PC-9 (cell line): ENCODE data around the gene KDM3B. TPM values are rescaled to one million over a fixed set of nuclear protein-coding genes. Genes with fewer than 3 reads are reported as not detected.
"Not testable (repeated sequence)": the region's sequence is repeated elsewhere in the genome, so short reads cannot be mapped to it uniquely, and the experiment has no call there.

Source experiments
- BruUV-seq: library from RNA; stranded (reverse); fragments of 400-500 nt; replicated peaks from 2 replicates; lab custom pipeline; 2021; lab: Mats Ljungman, UMichigan
- CTCF ChIA-PET: fragments of 300-600 bp; sonication (Branson Sonifier 250); formaldehyde crosslinking; loops from one replicate; lab custom pipeline; 2022; ENCODE audit warnings: antibody characterized with exemption; lab: Charles Lee
- POLR2A ChIA-PET: fragments of 300-600 bp; sonication (Branson Sonifier 250); formaldehyde crosslinking; loops from one replicate; lab custom pipeline; 2022; ENCODE audit warnings: antibody characterized with exemption; ENCODE audit not compliant: unreplicated experiment; lab: Charles Lee
- DNase-seq, 2 experiments: peaks; one replicate each; pipeline versions ENCODE4 v3.0.0 to v3.0.0-alpha.2; 2015 to 2022; ENCODE audit warnings: mixed read lengths in 1 of 2
- H2AFZ ChIP-seq: fragments of 200-600 bp; sonication (generic); 2 replicates; pipeline ENCODE4 v1.8.1; 2017; ENCODE audit warnings: antibody characterized with exemption
- H3F3A ChIP-seq: fragments of 200-600 bp; sonication (generic); 2 replicates; pipeline ENCODE4 v1.8.1; 2017; ENCODE audit warnings: antibody characterized with exemption, mild to moderate bottlenecking, low read depth; ENCODE audit not compliant: insufficient read depth
- H3K27ac ChIP-seq: fragments of 200-600 bp; sonication (generic); 2 replicates; pipeline ENCODE4 v1.6.1; 2016; ENCODE audit warnings: mixed run types
- H3K27me3 ChIP-seq: fragments of 200-600 bp; sonication (generic); 2 replicates; pipeline ENCODE4 v1.6.1; 2016; ENCODE audit warnings: low read depth, mixed run types; ENCODE audit not compliant: insufficient read depth
- H3K36me3 ChIP-seq: fragments of 200-600 bp; sonication (generic); 2 replicates; pipeline ENCODE4 v1.6.1; 2016; ENCODE audit warnings: low read depth, mixed run types
- H3K4me1 ChIP-seq: fragments of 200-600 bp; sonication (generic); replicated peaks from 2 replicates; pipeline ENCODE4 v1.6.1; 2016; ENCODE audit warnings: mixed run types; ENCODE audit not compliant: insufficient read depth
- H3K4me2 ChIP-seq: fragments of 200-600 bp; sonication (generic); 2 replicates; pipeline ENCODE4 v1.6.1; 2017; ENCODE audit warnings: mixed run types
- H3K4me3 ChIP-seq: fragments of 200-600 bp; sonication (generic); 2 replicates; pipeline ENCODE4 v1.6.1; 2016; ENCODE audit warnings: mixed run types
- H3K79me2 ChIP-seq: fragments of 200-600 bp; sonication (generic); 2 replicates; pipeline ENCODE4 v1.6.1; 2017; ENCODE audit warnings: low read depth, mixed run types
- H3K9me2 ChIP-seq: fragments of 200-600 bp; sonication (generic); 2 replicates; pipeline ENCODE4 v1.8.1; 2017; ENCODE audit warnings: mild to moderate bottlenecking; ENCODE audit not compliant: insufficient read depth
- H3K9me3 ChIP-seq: fragments of 200-600 bp; sonication (generic); 2 replicates; pipeline ENCODE4 v1.8.1; 2016; ENCODE audit warnings: low read depth; ENCODE audit not compliant: insufficient read depth
- H4K20me1 ChIP-seq: fragments of 200-600 bp; sonication (generic); 2 replicates; pipeline ENCODE4 v1.8.1; 2017; ENCODE audit not compliant: insufficient read depth
- EZH2 ChIP-seq: fragments of 200-600 bp; sonication (generic); IDR thresholded peaks from 2 replicates; pipeline ENCODE4 v1.8.0; 2017; ENCODE audit warnings: antibody characterized with exemption, low read depth
- intact Hi-C: fragments of 100-400 bp; cut with micrococcal nuclease; formaldehyde crosslinking; loops from one replicate; pipeline ENCODE4 v1.10.0; 2022; ENCODE audit not compliant: unreplicated experiment
- total RNA-seq: library from RNA; stranded (reverse); gene quantifications from 2 replicates; pipeline ENCODE4 v1.2.3, GENCODE V29; 2021
- TF ChIP-seq, protein P1 (sequence below): fragments of 200-600 bp; sonication (generic); conservative IDR thresholded peaks from 2 replicates; pipeline ENCODE4 v1.6.1; 2017; ENCODE audit warnings: mixed run types, antibody characterized with exemption, mild to moderate bottlenecking, moderate library complexity

The KDM3B gene
- total RNA-seq, 1 experiment from 2014 or later, result 76.7 TPM

- Histone ChIP-seq H3K4me3 (no peak overlapping the region), H3K27ac (no peak overlapping the region), H3K9me3 (no peaks in the 10 kb centered on the region), H3K4me1 (no peaks in the 10 kb centered on the region), H3K4me2 (no peak overlapping the region), H3K36me3 (no peaks in the 10 kb centered on the region), H3F3A (no peaks in the 10 kb centered on the region), H3K9me2 (no peaks in the 10 kb centered on the region), H3K79me2 (no peaks in the 10 kb centered on the region), H3K27me3 (no peaks in the 10 kb centered on the region), H4K20me1 (peaks cover 16% of the 10 kb centered on the region), H2AFZ (no peak overlapping the region)
- intact Hi-C loops, result no loop called here
- ChIA-PET POLR2A (interaction anchor here (0.6 kb wide), 1 partner anchor 28 kb away, joined by 3 read pairs; no protein-coding TSS in a partner anchor), CTCF (no interaction called here)
- no peak for DNase-seq
- TF ChIP-seq EZH2, result no peak
- TF ChIP-seq, protein P1, sequence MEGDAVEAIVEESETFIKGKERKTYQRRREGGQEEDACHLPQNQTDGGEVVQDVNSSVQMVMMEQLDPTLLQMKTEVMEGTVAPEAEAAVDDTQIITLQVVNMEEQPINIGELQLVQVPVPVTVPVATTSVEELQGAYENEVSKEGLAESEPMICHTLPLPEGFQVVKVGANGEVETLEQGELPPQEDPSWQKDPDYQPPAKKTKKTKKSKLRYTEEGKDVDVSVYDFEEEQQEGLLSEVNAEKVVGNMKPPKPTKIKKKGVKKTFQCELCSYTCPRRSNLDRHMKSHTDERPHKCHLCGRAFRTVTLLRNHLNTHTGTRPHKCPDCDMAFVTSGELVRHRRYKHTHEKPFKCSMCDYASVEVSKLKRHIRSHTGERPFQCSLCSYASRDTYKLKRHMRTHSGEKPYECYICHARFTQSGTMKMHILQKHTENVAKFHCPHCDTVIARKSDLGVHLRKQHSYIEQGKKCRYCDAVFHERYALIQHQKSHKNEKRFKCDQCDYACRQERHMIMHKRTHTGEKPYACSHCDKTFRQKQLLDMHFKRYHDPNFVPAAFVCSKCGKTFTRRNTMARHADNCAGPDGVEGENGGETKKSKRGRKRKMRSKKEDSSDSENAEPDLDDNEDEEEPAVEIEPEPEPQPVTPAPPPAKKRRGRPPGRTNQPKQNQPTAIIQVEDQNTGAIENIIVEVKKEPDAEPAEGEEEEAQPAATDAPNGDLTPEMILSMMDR, result no peak
- no TSS peak for BruUV-seq
Measured at GRCh38 chr5:138471052-138471361, 118.5 kb downstream of the KDM3B start.

DNA sequence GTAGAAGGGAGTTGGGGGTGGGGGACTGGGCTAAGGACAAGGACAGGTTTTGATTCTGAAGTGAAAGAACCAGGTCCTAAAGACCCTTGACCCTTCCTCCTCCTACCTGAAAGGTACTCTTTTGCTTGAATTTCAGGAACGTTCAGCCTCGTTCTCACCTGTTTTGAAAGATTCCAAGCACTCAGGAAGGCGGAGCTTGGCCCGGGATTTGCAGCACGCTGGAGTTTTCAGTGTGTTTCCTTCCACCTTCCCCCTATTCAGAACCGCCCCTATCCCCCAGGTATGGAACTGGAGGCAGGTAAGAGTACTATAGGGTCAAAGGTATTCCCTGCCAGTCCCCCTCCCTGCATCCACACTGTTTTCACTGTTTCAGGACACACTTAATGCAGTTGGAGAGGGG is 119.9 kb downstream of the KDM3B start:
- Histone ChIP-seq H4K20me1 (0 out of 2 replicates have a peak, but pooled peaks cover 6% of the 10 kb centered on the region), H3K4me3 (no peak overlapping the region), H3K4me1 (no peaks in the 10 kb centered on the region), H3F3A (no peaks in the 10 kb centered on the region), H3K27ac (no peak overlapping the region), H3K36me3 (no peaks in the 10 kb centered on the region), H2AFZ (no peak overlapping the region), H3K27me3 (no peaks in the 10 kb centered on the region), H3K79me2 (no peaks in the 10 kb centered on the region), H3K4me2 (no peak overlapping the region), H3K9me2 (no peaks in the 10 kb centered on the region), H3K9me3 (no peaks in the 10 kb centered on the region)
- intact Hi-C loops, result no loop called here
- no peak for TF ChIP-seq EZH2
- TF ChIP-seq, protein P1, result no peak
- CTCF ChIA-PET, result no interaction called here
- DNase-seq, result no peak
- no TSS peak for BruUV-seq
- POLR2A ChIA-PET, result no interaction called here

DNA sequence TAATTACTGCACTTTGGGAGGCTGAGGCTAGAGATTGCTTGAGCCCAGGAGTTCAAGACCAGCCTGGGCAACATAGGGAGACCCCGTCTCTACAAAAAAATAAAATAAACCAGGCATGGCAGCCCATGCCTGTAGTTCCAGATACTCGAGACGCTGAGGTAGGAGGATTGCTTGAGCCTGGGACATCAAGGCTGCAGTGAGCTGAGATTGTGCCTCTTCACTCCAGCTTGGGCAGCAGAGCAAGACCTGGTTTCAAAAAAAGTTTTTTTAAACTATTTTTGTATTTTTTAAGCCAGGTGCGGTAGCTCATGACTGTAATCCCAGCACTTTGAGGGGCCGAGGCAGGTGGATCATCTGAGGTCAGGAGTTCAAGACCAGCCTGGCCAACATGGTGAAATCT is 120.7 kb downstream of the KDM3B start:
- intact Hi-C loops, result not testable (repeated sequence)
- CTCF ChIA-PET, result interaction anchor here (0.6 kb wide), 1 partner anchor 166 kb away, joined by 4 read pairs; no protein-coding TSS in a partner anchor

GRCh38 chr5:138476918-138477317 is 124.4 kb downstream of the KDM3B start:
- ChIA-PET POLR2A (no interaction called here), CTCF (no interaction called here)
- TF ChIP-seq, protein P1, result no peak
- TF ChIP-seq EZH2, result no peak
- Histone ChIP-seq H3K79me2 (no peaks in the 10 kb centered on the region), H3K9me3 (no peaks in the 10 kb centered on the region), H2AFZ (no peak overlapping the region), H3K4me3 (no peak overlapping the region), H3K4me1 (no peaks in the 10 kb centered on the region), H3K4me2 (no peak overlapping the region), H3K27ac (no peak overlapping the region), H4K20me1 (no peaks in the 10 kb centered on the region), H3F3A (no peaks in the 10 kb centered on the region), H3K36me3 (no peaks in the 10 kb centered on the region), H3K9me2 (no peaks in the 10 kb centered on the region), H3K27me3 (no peaks in the 10 kb centered on the region)
- DNase-seq, result no peak
- BruUV-seq, result no TSS peak
- intact Hi-C loops, result no loop called here

More for the DNA sequence above, 120.7 kb downstream of the KDM3B start:
- H2AFZ ChIP-seq, H3K4me2 ChIP-seq, H3K27me3 ChIP-seq, H4K20me1 ChIP-seq, H3K27ac ChIP-seq, H3K36me3 ChIP-seq, H3K79me2 ChIP-seq, H3K4me3 ChIP-seq, DNase-seq, H3F3A ChIP-seq, H3K9me2 ChIP-seq, POLR2A ChIA-PET, H3K4me1 ChIP-seq, BruUV-seq, H3K9me3 ChIP-seq: not testable (repeated sequence)
